Measurements from ENCODE around the gene ZSWIM4. TPM values are rescaled to one million over a fixed set of nuclear protein-coding genes. Genes with fewer than 3 reads are reported as not detected.

Gene ZSWIM4
- polyA plus RNA-seq, 1 donor from 2014 or later = 4.7 TPM

- H3K36me3 ChIP-seq (ENCODE audit: insufficient read depth, low read length) = no peaks in the 10 kb centered on the region
- no peaks in the 10 kb centered on the region for H3K9me2 ChIP-seq (ENCODE audit: insufficient read depth, low read length)
- H3K79me2 ChIP-seq (replicated peaks; ENCODE audit: insufficient read depth, low read length) = peaks cover 18% of the 10 kb centered on the region
- H3K9ac ChIP-seq (ENCODE audit: low read length) = no peak overlapping the region
- no peak overlapping the region for H2AFZ ChIP-seq (ENCODE audit: low read depth, low read length)
- H3K27me3 ChIP-seq (ENCODE audit: insufficient read depth, low read depth, low read length) = no peaks in the 10 kb centered on the region
- H3K4me2 ChIP-seq (ENCODE audit: low read length) = no peak overlapping the region
- H3K9me3 ChIP-seq (ENCODE audit: low read length) = no peaks in the 10 kb centered on the region
- no peaks in the 10 kb centered on the region for H4K20me1 ChIP-seq (ENCODE audit: insufficient read depth)
- H3K27ac ChIP-seq (ENCODE audit: low read length) = no peak overlapping the region
- no peak overlapping the region for H3K4me3 ChIP-seq (ENCODE audit: low read length)
- TF ChIP-seq CTCF (IDR thresholded peaks at IDR 0.05; ENCODE audit: poor library complexity, severe bottlenecking) = no peak
- no peak for TF ChIP-seq POLR2AphosphoS5 (IDR thresholded peaks at IDR 0.05)
- TF ChIP-seq EZH2 (IDR thresholded peaks at IDR 0.05; ENCODE audit: borderline replicate concordance, insufficient read depth, low read length, poor library complexity, severe bottlenecking) = no peak
- no peak for TF ChIP-seq REST (IDR thresholded peaks at IDR 0.05; ENCODE audit: borderline replicate concordance)
- TF ChIP-seq TAF1 (IDR thresholded peaks at IDR 0.05; ENCODE audit: low read depth) = no peak
- TF ChIP-seq MXI1 (conservative IDR thresholded peaks at IDR 0.05; ENCODE audit: poor library complexity, severe bottlenecking) = no peak
- TF ChIP-seq EP300 (conservative IDR thresholded peaks at IDR 0.05; ENCODE audit: poor library complexity, severe bottlenecking) = no peak
- TF ChIP-seq SMC3 (conservative IDR thresholded peaks at IDR 0.05; ENCODE audit: poor library complexity) = no peak
- no peak for TF ChIP-seq RAD21 (conservative IDR thresholded peaks at IDR 0.05)
- H3F3A ChIP-seq (ENCODE audit: insufficient read depth, low read length, poor library complexity, severe bottlenecking) = no peaks in the 10 kb centered on the region
Measured at GRCh38 chr19:13797870-13798269, 2.6 kb downstream of the ZSWIM4 start.

- Histone ChIP-seq H4K20me1 (ENCODE audit: insufficient read depth) (no peaks in the 10 kb centered on the region), H3K36me3 (ENCODE audit: insufficient read depth, low read length) (no peaks in the 10 kb centered on the region), H3K4me3 (ENCODE audit: low read length) (no peak overlapping the region), H3K27me3 (ENCODE audit: insufficient read depth, low read depth, low read length) (no peaks in the 10 kb centered on the region), H3K9me3 (ENCODE audit: low read length) (no peaks in the 10 kb centered on the region), H3K4me2 (ENCODE audit: low read length) (no peak overlapping the region), H3K9ac (ENCODE audit: low read length) (no peak overlapping the region), H3K27ac (ENCODE audit: low read length) (no peak overlapping the region), H3F3A (ENCODE audit: insufficient read depth, low read length, poor library complexity, severe bottlenecking) (no peaks in the 10 kb centered on the region), H3K79me2 (replicated peaks; ENCODE audit: insufficient read depth, low read length) (peaks cover 18% of the 10 kb centered on the region), H2AFZ (ENCODE audit: low read depth, low read length) (no peak overlapping the region), H3K9me2 (ENCODE audit: insufficient read depth, low read length) (no peaks in the 10 kb centered on the region)
- TF ChIP-seq SMC3 (conservative IDR thresholded peaks at IDR 0.05; ENCODE audit: poor library complexity) = no peak
- TF ChIP-seq EP300 (conservative IDR thresholded peaks at IDR 0.05; ENCODE audit: poor library complexity, severe bottlenecking) = no peak
- TF ChIP-seq CTCF (IDR thresholded peaks at IDR 0.05; ENCODE audit: poor library complexity, severe bottlenecking) = no peak
- TF ChIP-seq REST (IDR thresholded peaks at IDR 0.05; ENCODE audit: borderline replicate concordance) = no peak
- TF ChIP-seq EZH2 (IDR thresholded peaks at IDR 0.05; ENCODE audit: borderline replicate concordance, insufficient read depth, low read length, poor library complexity, severe bottlenecking) = no peak
- TF ChIP-seq MXI1 (conservative IDR thresholded peaks at IDR 0.05; ENCODE audit: poor library complexity, severe bottlenecking) = no peak
- TF ChIP-seq POLR2AphosphoS5 (IDR thresholded peaks at IDR 0.05) = no peak
- TF ChIP-seq TAF1 (IDR thresholded peaks at IDR 0.05; ENCODE audit: low read depth) = no peak
Measured at GRCh38 chr19:13799669-13800068, 4.4 kb downstream of the ZSWIM4 start.

Data from neural cell (in vitro differentiated cells).